ENCODE results near the gene PTPRN2.

The PTPRN2 gene

DNA sequence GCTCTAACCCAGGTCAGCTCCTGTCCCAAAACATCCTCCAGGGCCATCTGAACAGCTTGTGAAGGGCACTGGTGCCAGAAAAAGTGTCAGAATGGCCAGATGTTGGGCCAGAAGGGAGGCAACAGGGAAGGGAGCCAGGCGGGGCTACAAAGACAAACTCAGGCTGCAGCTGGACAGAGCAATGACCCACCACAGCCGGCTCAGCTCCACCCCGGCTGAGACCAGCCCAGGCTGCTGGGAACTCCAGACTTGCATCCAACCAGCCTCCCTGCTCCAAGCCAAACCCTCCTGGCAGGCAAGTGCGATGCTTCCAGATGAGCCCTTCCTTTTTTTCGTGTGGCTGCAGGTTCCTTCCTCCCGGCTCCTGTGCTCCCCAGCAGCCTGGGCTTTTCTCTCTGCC lies 466.9 kb downstream of the PTPRN2 start:
- DNase-seq: no peak

DNA sequence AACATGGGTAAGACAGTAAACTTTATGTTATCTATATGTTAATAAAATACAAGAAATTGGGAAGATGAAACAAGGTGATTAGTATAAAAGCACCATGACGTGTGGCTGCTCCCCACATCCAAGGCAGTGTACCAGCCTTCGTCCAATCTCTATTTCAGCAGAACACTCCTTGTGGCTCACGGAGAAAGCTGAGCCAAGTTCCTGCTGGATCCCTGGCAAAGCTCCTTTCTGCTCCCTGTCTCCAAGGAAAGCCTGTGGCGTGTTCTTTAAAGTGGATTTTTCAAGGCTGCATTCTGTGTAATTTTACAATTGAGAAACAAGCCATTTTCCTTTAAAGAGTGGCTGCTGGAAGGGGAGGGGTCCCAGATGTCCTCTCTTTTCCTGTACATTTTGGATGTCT lies 467.3 kb downstream of the PTPRN2 start:
- DNase-seq: no peak

DNA sequence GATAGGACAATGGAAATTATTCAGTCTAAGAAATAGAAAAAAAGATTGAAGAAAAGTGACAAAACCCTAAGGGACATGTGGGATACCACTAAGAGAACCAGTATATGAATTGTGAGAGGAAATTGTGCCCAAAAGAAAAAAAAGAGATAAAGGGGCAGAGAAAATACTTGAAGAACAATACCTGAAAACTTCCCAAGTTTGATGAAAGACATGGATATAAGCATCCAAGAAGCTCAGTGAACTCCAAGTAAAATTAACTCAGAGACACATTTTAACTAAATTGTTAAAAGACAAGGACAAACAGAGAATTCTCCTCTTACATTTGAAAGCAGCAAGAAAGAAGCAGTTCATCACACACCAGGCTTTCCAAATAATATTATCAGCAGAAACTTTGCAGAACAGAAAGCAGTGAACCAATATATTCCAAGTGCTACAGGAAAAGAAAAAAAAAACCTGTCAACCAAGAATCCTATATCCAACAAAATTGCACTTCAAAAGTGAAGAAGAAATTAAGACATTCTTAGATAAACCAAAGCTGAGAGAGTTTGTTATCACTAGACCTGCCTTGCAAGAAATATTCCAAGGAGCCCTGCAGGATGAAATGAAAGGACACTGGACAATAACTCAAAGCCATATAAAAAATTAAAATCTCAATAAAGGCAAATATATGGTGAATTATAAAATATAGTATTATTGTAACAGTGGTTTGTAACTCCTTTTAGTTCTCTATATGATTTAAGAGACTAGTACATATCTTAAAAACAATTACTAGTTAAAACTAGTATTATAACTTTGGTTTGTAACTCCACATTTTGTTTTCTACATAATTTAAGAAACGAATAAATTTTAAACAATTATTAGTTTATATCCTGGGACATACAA lies 470.0 kb downstream of the PTPRN2 start:
- DNase-seq: no peak

DNA sequence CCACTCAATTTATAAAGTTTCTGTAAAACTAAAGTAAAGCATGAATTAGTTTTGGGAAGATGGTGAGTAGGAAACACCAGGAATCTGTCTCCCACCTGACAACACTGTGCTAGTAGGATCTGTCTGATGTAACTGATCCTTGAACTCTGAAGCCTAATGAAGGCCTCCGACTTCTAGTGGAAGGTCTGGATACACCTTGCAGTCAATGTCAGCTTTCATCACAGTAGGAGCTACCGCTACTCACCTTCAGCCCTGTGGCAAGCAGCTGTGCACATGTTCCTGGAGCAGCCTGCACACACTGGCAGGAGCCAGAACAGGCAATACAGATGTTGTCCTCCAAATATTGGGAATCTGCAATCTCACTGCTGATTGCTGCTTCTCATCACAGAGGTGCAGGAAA lies 471.4 kb downstream of the PTPRN2 start:
- DNase-seq: no peak

DNA sequence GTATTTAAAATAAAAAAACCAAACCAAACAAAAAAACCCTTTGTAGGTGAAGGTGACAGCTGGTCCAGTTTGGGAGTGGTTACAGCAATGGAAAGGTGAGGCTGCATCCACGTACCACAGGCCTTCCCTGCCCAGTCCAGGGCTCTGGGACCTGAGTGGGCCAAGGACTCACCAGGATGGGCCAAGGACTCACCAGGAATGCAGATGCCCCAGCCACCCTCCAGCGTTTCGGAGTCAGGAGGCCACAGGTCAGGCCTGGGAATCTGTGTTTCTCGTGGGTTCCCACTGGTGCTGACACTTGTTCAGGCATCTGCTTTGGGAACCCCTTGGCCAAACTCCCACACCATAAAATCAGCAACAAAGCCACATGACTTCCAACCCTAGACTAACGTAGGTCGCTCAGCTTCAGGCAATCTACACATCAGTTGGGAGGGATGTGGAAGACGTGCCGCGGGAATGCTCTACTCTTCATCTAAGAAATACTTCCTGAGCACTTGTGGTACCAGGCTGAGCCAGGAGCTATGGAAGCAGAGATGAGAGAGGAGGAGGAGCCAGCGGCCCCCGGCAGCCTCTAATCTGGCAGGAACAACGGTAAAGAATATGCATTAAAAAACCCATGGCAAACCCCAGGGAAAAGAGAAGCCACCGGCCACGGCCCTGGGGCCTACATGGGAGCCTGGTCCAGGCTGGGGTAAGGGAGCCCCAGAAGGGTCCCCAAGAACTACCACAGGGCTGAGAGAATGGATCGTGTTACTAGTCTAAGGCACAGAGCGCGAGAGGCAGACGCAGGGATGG lies 473.4 kb downstream of the PTPRN2 start:
- DNase-seq: no peak

DNA sequence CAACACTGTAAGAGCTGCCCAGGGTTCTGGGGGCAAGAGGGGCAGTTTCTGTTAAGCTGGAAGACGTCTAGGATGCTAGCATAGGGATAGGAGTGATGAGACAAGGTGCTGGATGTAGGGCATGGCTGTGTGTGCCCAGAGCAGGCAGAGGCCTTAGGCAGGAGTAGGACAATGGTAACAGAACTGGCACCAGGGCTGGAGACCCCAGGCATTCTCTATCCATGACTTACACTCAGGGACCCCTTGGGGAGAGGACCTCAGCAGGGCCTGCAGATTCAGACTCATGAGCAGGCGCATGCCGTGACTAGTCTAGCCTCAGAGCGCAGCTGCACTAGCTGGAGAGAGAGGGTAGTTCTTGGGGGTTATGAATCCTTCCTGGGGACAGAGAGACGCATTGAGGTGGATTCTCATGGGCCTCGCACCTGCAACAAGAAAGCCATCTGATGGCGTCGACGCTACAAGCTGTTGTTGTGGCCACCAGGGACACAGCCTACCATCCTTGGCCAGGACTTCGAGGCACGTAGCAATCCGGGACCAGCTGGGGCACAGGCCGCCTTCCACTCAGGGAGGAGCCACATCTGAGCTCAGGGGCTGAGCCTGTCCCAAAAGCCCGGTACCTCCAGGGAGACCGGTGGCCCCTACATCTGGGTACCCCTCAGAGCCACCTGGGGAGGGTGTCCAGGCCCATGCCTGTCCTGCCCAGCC lies 474.1 kb downstream of the PTPRN2 start:
- no peak for DNase-seq

DNA sequence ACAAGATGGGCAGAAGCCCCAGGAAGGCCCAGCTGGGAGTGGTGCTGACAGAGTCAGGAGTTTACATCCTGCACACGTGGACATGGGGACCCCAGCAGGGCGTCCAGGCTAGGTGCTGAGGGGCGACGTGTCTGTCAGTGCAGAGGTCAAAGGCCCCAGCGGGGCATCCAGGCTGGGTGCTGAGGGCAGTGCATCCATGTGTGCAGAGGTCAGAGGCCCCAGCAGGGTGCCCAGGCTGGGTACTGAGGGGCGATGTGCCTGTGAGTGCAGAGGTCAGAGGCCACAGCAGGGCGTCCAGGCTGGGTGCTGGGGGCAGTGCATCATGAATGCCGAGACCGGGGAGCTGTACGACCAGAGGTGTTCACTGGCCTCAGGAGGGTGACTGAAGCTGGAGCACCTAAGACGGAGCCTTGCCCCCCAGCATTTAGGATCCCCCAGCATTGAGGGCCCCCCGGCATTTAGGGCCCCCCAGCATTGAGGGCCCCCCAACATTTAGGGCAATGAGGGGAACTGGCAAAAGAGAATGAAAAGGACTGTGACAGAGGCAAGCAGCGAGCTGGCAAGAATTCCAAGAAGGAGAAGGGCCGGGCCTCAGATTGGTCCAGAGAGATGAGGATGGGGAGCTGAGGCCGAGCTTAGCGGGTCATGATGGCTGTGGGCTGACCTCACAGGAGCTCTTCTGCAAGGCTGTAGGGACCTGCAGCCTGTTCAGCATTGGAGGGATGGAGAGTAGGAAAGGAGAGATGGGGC lies 474.9 kb downstream of the PTPRN2 start:
- DNase-seq: no peak

DNA sequence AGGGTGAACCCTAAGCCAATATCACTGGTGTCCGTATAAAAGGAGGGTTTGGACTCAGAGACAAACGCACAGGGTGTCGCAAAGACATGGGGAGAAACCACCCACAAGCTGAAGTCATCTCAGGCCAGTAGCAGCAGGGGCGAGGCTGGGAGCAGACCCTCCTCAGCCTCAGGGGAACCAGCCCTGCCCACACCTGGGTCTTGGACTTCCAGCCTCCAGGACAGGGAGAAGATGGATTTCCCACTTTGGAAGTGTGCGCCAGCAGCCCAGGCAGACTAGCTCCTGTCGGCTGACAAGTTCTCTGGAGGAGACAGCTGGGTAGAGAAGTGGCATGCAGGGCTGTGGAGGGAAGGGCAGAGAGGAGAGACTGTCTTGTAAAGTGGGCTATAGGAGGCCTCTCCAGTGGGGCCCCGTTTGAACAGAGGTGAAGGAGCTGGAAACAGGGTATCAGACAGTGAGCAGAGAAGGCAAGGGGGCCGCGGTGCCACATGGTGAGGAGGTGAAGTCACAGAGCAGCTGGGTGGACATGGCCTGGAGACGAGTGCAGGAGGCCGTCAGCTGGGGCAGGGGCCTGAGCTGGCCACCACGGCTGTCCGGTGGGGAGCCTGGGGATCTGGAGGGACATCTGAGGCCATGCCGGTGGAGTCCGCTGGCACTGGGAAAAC lies 475.6 kb downstream of the PTPRN2 start:
- DNase-seq: no peak

DNA sequence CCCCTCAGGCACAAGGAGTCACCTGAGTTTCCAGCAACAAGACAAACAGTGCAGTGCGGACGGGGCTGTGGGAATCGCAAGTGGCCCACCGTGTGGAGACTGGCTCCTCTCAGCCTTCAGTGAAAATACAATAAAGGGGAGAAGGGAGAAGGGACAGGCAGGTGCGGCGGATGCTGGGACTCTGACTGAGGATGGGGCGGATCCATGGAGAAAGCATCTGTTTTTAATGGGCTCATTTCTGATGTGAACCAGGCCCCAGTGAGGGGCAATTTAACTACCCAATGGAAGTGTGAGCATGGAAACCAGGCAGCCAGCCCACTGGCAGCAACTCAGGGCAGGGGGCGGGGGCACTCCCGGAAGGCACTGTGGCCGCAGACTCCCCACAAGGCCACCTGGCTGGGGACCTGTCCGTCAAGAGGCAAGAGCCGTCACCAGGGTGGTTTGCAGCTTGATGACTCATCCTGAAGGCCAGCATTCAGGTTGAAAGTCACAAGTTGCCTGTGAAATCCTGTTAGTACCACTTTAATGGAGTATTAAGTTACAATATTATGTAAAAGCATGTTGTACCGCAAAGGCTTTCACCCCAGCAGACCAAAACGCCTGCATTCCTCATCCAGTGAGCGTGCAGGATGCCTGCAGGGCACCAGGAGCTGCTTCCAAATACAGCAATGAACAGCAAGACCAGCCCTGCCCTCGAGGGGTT lies 476.4 kb downstream of the PTPRN2 start:
- peak; percentile 95 for DNase-seq

DNA sequence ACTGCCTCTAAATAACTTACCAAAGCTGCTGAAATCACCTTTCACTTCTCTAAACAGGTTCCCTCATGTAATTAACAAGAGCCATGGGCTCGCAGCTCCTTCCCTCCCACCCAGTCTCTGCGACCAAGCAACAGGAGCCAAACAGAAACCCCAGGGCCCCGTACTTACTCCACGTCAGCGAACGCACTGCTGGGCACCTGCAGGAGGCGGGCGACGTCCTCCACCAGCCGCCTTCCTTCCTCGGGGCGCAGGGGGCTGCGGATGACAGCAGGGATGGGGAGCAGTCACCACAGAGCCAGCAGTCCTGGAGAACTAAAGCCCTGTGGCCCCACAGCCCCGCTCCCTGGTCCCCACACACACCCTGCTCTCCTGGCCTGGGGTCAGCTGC lies 477.0 kb downstream of the PTPRN2 start:
- peak; percentile 47 for DNase-seq

DNA sequence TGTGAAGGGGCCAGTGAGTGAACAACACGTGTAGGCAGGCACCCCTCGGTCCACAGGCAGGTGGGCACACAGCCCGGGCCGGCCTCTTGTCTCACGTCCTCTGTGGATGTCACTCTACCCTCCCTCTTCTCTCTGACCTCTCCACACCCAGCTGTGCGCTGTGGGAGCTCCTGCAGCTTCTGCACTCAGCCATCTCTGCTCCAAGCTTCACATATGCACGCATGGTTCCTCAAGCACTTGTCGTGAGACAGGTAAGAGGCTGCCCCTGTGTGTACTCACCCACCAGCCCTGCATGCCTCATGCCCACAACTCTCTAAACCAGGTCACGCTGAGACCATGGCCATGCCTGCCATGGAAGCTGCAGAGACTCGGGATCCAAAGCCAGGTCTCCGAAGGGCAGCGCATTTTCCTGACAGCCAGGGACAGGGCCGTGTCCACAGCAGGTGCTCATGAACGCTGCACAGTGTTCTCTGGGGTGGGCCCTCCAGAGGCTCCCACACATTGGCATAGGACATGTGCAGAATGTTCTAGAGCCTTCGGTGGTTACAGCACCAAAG lies 477.5 kb downstream of the PTPRN2 start:
- peak; percentile 69 for DNase-seq

DNA sequence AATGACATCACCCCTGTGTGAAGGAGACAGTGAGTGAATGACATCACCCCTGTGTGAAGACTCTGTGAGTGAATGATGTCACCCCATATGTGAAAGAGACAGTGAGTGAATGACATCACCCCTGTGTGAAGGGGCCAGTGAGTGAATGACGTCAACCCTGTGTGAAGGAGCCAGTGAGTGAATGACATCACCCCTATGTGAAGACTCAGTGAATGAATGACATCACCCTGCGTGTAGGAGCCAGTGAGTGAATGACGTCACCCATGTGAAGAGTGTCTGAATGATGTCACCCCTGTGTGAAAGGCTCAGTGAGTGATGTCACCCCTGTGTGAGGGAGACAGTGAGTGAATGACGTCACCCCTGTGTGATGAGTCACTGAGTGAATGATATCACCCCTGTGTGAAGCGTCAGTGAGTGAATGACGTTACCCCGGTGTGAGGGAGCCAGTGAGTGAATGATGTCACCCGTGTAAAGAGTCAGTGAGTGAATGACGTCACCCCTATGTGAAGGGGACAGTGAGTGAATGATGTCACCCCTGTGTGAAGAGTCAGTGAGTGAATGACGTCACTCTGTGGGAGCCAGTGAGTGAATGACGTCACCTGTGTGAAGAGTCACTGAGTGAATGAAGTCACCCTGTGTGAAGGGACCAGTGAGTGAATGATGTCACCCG lies 478.1 kb downstream of the PTPRN2 start:
- DNase-seq: peak; percentile 47

DNA sequence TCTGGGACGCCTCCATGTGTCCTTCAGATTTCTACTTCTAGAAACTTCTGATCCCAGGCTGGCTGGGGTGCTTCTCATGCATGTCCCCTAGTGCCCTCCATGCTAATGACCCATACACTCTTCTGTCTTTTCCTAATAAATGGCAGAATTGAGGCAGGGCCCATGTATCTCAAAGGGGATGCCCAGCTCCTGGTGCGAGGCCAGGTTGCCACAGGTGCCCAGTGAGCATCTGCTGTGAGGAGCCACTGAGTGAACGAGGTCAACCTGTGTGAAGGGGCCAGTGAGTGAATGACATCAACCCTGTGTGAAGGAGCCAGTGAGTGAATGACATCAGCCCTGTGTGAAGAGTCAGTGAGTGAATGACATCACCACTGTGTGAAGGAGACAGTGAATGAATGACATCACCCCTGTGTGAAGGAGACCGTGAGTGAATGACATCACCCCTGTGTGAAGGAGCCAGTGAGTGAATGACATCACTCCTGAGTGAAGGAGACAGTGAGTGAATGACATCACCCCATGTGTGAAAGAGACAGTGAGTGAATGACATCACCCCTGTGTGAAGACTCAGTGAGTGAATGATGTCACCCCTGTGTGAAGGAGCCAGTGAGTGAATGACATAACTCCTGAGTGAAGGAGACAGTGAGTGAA lies 478.9 kb downstream of the PTPRN2 start:
- DNase-seq: no peak

DNA sequence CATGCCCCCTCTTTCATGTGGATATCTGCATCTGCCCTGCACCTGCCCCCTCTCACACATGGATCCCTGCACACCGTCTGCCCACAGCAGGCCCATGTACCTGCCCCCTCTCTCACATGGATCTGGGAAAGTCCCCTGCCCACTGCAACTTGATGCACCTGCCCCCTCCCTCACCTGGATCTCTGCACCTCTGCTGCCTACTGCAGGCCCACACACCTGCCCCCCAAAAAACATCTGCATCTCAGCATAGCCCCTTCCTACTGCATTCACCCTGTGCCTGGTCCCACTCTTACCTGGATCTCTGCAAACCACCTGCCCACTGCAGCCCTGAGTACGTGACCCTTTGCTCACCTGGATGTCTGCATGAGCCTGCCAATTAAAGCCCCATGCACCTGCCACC lies 479.8 kb downstream of the PTPRN2 start:
- DNase-seq: peak; percentile 77

DNA sequence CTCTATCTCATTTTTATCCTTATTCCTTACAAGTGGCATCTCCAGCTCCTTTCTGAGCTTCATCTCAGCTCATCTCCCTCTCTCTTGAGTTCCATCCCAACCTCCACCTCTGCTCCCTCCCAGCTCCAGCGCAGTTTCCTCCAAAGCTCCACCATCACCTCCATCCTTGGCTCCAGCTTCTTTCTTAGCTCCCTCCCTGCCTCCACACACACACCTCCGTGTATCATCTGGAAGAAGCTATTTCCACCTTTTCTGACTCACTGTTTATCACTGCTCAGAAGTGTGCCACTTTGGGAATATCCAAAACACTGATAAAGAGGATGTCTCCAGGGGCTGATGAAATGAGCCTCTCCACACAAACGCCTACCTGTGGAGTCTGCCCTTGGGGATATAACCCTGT lies 481.4 kb downstream of the PTPRN2 start:
- DNase-seq: no peak

DNA sequence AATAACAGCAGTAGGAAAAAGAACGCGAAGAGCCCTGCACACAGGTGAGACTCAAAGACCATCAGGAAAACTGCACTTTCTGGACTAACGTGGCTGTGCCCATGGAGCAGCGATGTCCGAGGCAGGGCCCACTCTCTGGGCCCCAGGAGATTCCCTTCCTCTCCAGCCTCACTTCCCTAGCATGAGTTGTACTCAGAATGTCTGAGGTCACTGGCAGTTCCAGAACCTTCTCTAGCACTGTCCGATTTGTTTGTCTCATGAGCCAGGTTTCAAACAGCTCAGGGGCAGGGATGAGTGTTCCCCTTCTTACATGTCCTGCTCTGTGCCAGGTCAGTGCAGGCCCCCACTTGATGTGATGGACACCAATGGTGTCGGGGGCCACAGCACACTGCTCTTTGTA lies 484.2 kb downstream of the PTPRN2 start:
- DNase-seq: no peak

DNA sequence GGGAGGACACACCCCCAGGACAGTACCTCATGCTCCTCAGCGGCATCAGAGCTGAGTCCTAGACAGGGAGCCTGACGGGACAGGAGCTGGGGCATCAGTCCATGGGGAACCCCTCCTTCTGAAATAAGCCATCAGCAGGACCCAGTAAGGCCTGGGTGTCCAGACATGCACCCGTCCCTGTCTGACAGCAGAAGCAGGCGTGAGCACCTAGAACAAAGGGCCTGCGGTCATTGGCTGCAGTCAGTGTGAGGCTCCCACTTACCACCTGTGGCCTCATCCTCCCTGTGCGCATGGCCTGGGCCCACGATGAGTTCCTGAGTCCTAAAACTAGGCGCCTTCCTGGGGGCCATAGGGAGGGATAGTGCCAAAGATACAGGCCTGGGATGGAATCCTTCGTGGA lies 484.7 kb downstream of the PTPRN2 start:
- DNase-seq: no peak

DNA sequence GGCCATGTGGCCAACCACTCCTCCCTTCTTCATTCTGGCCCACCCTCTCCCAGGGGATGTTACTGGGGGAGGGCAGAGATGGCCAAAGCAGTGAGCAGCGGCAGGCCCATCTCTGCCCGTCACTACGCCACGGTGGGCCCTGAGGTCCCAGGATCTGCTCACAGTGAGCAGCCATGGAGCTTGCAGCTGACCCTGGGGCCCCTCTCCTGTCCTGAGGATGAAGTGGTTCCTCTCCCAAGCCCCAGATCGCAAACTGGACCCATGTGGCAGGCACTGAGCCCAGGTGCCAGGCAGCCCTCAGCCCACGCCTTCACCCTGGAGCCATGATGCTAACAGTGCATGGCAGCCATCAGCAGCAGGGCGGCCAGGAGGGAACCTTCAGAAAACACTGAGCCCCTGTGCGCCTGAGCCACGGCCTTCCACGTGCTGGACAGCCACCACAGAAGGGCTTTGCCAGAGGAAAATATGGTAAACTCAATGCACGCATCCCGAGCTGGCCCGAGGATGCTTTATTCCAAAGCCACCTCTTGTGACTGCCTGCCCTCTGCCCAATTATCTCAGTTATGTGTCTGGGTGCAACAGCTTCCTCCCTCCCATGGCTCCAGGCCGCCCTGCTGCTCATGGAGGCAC lies 485.7 kb downstream of the PTPRN2 start:
- no peak for DNase-seq
